ENCODE data around the gene PTDSS2. TPM values are rescaled to one million over a fixed set of nuclear protein-coding genes. Genes with fewer than 3 reads are reported as not detected.

PTDSS2 gene
- polyA plus RNA-seq, 3 donors, result 9.3 to 18.3 (median 12.4) TPM

GRCh38 chr11:464316-464715 is 14.2 kb downstream of the PTDSS2 start:
- Histone ChIP-seq H3K27me3 (ENCODE audit: control insufficient read depth in 2 of 2, insufficient read depth in 2 of 2, low read length in 2 of 2) (no peaks in the 10 kb centered on the region), H4K20me1 (ENCODE audit: insufficient read depth, low read length) (no peaks in the 10 kb centered on the region), H3K79me2 (ENCODE audit: insufficient read depth, low read length) (no peaks in the 10 kb centered on the region), H3K9me3 (replicated peaks in 1 of 2; ENCODE audit: control insufficient read depth in 1 of 2, insufficient read depth in 1 of 2, low read length in 2 of 2) (no peaks in the 10 kb centered on the region), H2AFZ (ENCODE audit: insufficient read depth, low read depth, low read length, poor library complexity, severe bottlenecking) (no peak overlapping the region), H3K4me2 (replicated peaks; ENCODE audit: extremely low read depth, low read length, poor library complexity, severe bottlenecking) (no peak overlapping the region), H3K4me3 (replicated peaks in 1 of 3; ENCODE audit: low read depth in 2 of 3, low read length in 3 of 3) (no peak overlapping the region), H3K9ac (ENCODE audit: insufficient read depth, low read length, poor library complexity, severe bottlenecking) (no peak overlapping the region), H3K27ac (ENCODE audit: low read depth in 1 of 2, low read length in 2 of 2) (no peak overlapping the region), H3K4me1 (ENCODE audit: control insufficient read depth in 1 of 2, insufficient read depth in 2 of 2, low read length in 2 of 2) (peaks cover 10 to 14% of the 10 kb centered on the region in 2 donors), H3K36me3 (replicated peaks in 1 of 2; ENCODE audit: control insufficient read depth in 1 of 2, insufficient read depth in 2 of 2, low read length in 2 of 2) (peaks cover 14 to 22% of the 10 kb centered on the region in 2 donors)
- Mint-ChIP-seq H3K4me3 (no peak overlapping the region), H3K9me3 (peaks cover 0 to 4% (median 0%) of the 10 kb centered on the region in 7 donors), H3K27ac (no peak overlapping the region), H3K4me1 (peaks cover 12% of the 10 kb centered on the region), H3K36me3 (peaks cover 22 to 32% of the 10 kb centered on the region in 2 donors), H3K27me3 (ENCODE audit: low read depth in 3 of 3) (no peaks in the 10 kb centered on the region)
- TF ChIP-seq CTCF (IDR thresholded peaks at IDR 0.05), result no peak
- intact Hi-C loops (cut with micrococcal nuclease), result no loop called here
- DNase-seq, result no peak
- 98% methylated on average over 12 of the region's 24 CpGs for WGBS (ENCODE audit: insufficient coverage)

- DNase-seq, result peak; percentile 32 to 44 (median 41)
- H3K27me3 Mint-ChIP-seq (ENCODE audit: low read depth in 3 of 3), result no peaks in the 10 kb centered on the region
These were observed 15.9 kb downstream of the PTDSS2 start for GRCh38 chr11:465896-466530.

More at GRCh38 chr11:465896-466530, 15.9 kb downstream of the PTDSS2 start:
- TF ChIP-seq CTCF (IDR thresholded peaks at IDR 0.05), result no peak
- H4K20me1 ChIP-seq (ENCODE audit: insufficient read depth, low read length), result no peaks in the 10 kb centered on the region
- intact Hi-C loops (cut with micrococcal nuclease), result no loop called here
- Mint-ChIP-seq H3K9me3 (peaks cover 0 to 4% (median 0%) of the 10 kb centered on the region in 7 donors), H3K4me1 (peaks cover 15% of the 10 kb centered on the region), H3K36me3 (peaks cover 13 to 23% of the 10 kb centered on the region in 2 donors), H3K27ac (peak overlapping the region in 4 of 7 donors; percentile 44 to 77 (median 61)), H3K4me3 (no peak overlapping the region)
- peak overlapping the region in 1 of 2 donors; percentile 27 for H3K27ac ChIP-seq (ENCODE audit: low read depth in 1 of 2, low read length in 2 of 2)
- no peaks in the 10 kb centered on the region for H3K79me2 ChIP-seq (ENCODE audit: insufficient read depth, low read length)
- H3K36me3 ChIP-seq (replicated peaks in 1 of 2; ENCODE audit: control insufficient read depth in 1 of 2, insufficient read depth in 2 of 2, low read length in 2 of 2), result peaks cover 5 to 11% of the 10 kb centered on the region in 2 donors
- no peak overlapping the region for H3K4me3 ChIP-seq (replicated peaks in 1 of 3; ENCODE audit: low read depth in 2 of 3, low read length in 3 of 3)
- H3K4me1 ChIP-seq (ENCODE audit: control insufficient read depth in 1 of 2, insufficient read depth in 2 of 2, low read length in 2 of 2), result peaks cover 10 to 14% of the 10 kb centered on the region in 2 donors
- 78% methylated on average over 2 of the region's 9 CpGs for WGBS (ENCODE audit: insufficient coverage)
- H3K27me3 ChIP-seq (ENCODE audit: control insufficient read depth in 2 of 2, insufficient read depth in 2 of 2, low read length in 2 of 2), result no peaks in the 10 kb centered on the region
- no peak overlapping the region for H3K4me2 ChIP-seq (replicated peaks; ENCODE audit: extremely low read depth, low read length, poor library complexity, severe bottlenecking)
- H3K9me3 ChIP-seq (replicated peaks in 1 of 2; ENCODE audit: control insufficient read depth in 1 of 2, insufficient read depth in 1 of 2, low read length in 2 of 2), result no peaks in the 10 kb centered on the region
- H3K9ac ChIP-seq (ENCODE audit: insufficient read depth, low read length, poor library complexity, severe bottlenecking), result no peak overlapping the region
- no peak overlapping the region for H2AFZ ChIP-seq (ENCODE audit: insufficient read depth, low read depth, low read length, poor library complexity, severe bottlenecking)

Data from CD14-positive monocyte (primary cell).